ENCODE results near the gene RAB3D.

GRCh38 chr19:11339254-11340098 lies at the start of gene RAB3D:
- peak; percentile 26 for TF ChIP-seq POLR2A (IDR thresholded peaks at IDR 0.05)
- TF ChIP-seq, protein P1, sequence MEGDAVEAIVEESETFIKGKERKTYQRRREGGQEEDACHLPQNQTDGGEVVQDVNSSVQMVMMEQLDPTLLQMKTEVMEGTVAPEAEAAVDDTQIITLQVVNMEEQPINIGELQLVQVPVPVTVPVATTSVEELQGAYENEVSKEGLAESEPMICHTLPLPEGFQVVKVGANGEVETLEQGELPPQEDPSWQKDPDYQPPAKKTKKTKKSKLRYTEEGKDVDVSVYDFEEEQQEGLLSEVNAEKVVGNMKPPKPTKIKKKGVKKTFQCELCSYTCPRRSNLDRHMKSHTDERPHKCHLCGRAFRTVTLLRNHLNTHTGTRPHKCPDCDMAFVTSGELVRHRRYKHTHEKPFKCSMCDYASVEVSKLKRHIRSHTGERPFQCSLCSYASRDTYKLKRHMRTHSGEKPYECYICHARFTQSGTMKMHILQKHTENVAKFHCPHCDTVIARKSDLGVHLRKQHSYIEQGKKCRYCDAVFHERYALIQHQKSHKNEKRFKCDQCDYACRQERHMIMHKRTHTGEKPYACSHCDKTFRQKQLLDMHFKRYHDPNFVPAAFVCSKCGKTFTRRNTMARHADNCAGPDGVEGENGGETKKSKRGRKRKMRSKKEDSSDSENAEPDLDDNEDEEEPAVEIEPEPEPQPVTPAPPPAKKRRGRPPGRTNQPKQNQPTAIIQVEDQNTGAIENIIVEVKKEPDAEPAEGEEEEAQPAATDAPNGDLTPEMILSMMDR (IDR thresholded peaks at IDR 0.05): no peak

All from right lobe of liver (tissue), 4 donors.